CD14-positive monocyte (primary cell): Measurements from ENCODE around the gene KRT75. TPM values are rescaled to one million over a fixed set of nuclear protein-coding genes. Genes with fewer than 3 reads are reported as not detected.

ENCODE experiments used
- DNase-seq, 3 donors: peaks; one replicate each; pipeline ENCODE4 v3.0.0-alpha.2; 2011 to 2022
- H2AFZ ChIP-seq: 2 replicates; pipeline ENCODE4 v1.6.0; 2012; ENCODE audit warnings: mild to moderate bottlenecking, low read depth, low read length, inconsistent platforms; ENCODE audit not compliant: insufficient read depth, poor library complexity, severe bottlenecking
- H3K27ac ChIP-seq, 2 donors: 1 replicate in 1 of 2; 2 replicates in 1 of 2; pipeline ENCODE4 v1.5.1; 2012 to 2013; ENCODE audit warnings: low read length in 2 of 2, control low read depth in 1 of 2, inconsistent platforms in 1 of 2, low read depth in 1 of 2, mild to moderate bottlenecking in 1 of 2
- H3K27me3 ChIP-seq, 2 donors: one replicate each; pipeline versions ENCODE4 v1.6.0 to v1.6.1; 2011 to 2013; ENCODE audit warnings: low read length in 2 of 2; ENCODE audit not compliant: control insufficient read depth in 2 of 2, insufficient read depth in 2 of 2
- H3K36me3 ChIP-seq, 2 donors: replicated peaks in 1 of 2; 1 replicate in 1 of 2; 2 replicates in 1 of 2; pipeline versions ENCODE4 v1.5.1 to v1.6.1; 2012 to 2013; ENCODE audit warnings: low read length in 2 of 2, control low read depth in 1 of 2, inconsistent platforms in 1 of 2, mild to moderate bottlenecking in 1 of 2; ENCODE audit not compliant: insufficient read depth in 2 of 2, control insufficient read depth in 1 of 2
- H3K4me1 ChIP-seq, 2 donors: 1 replicate in 1 of 2; 2 replicates in 1 of 2; pipeline versions ENCODE4 v1.5.1 to v1.6.1; 2012 to 2013; ENCODE audit warnings: low read length in 2 of 2, control low read depth in 1 of 2, inconsistent platforms in 1 of 2, mild to moderate bottlenecking in 1 of 2, moderate library complexity in 1 of 2; ENCODE audit not compliant: insufficient read depth in 2 of 2, control insufficient read depth in 1 of 2
- H3K4me2 ChIP-seq: replicated peaks from 2 replicates; pipeline ENCODE3; 2012; ENCODE audit warnings: low read length, moderate library complexity, mild to moderate bottlenecking; ENCODE audit not compliant: poor library complexity, severe bottlenecking; ENCODE audit errors: extremely low read depth
- H3K4me3 ChIP-seq, 3 experiments: fragments of 200-600 bp in 1 of 3; sonication (generic) in 1 of 3; replicated peaks in 1 of 3; 1 replicate in 2 of 3; 2 replicates in 1 of 3; pipeline ENCODE4 v1.5.1; 2011 to 2013; ENCODE audit warnings: low read length in 3 of 3, mild to moderate bottlenecking in 3 of 3, control low read depth in 2 of 3, low read depth in 2 of 3, inconsistent platforms in 1 of 3, moderate library complexity in 1 of 3
- H3K79me2 ChIP-seq: 2 replicates; pipeline ENCODE4 v1.6.0; 2012; ENCODE audit warnings: mild to moderate bottlenecking, control low read depth, inconsistent platforms, low read length, moderate library complexity; ENCODE audit not compliant: insufficient read depth
- H3K9ac ChIP-seq: 2 replicates; pipeline ENCODE4 v1.6.0; 2017; ENCODE audit warnings: low read length, mild to moderate bottlenecking; ENCODE audit not compliant: insufficient read depth, poor library complexity, severe bottlenecking
- H3K9me3 ChIP-seq, 2 donors: replicated peaks in 1 of 2; 1 replicate in 1 of 2; 2 replicates in 1 of 2; pipeline versions ENCODE4 v1.5.1 to v1.6.1; 2012 to 2013; ENCODE audit warnings: low read length in 2 of 2, control low read depth in 1 of 2; ENCODE audit not compliant: control insufficient read depth in 1 of 2, insufficient read depth in 1 of 2
- H4K20me1 ChIP-seq: 2 replicates; pipeline ENCODE4 v1.6.0; 2012; ENCODE audit warnings: mild to moderate bottlenecking, low read length, control low read depth, moderate library complexity; ENCODE audit not compliant: insufficient read depth
- H3K27ac Mint-ChIP-seq, 7 donors: one replicate each; pipeline ENCODE4 v1.8.0; 2020; ENCODE audit warnings: mild to moderate bottlenecking in 7 of 7, mixed read lengths in 7 of 7, moderate library complexity in 6 of 7, inconsistent platforms in 2 of 7
- H3K27me3 Mint-ChIP-seq, 3 donors: one replicate each; pipeline ENCODE4 v1.8.0; 2021 to 2022; ENCODE audit warnings: low read depth in 3 of 3, mild to moderate bottlenecking in 3 of 3, mixed read lengths in 3 of 3, moderate library complexity in 3 of 3, inconsistent platforms in 1 of 3
- H3K36me3 Mint-ChIP-seq, 2 donors: one replicate each; pipeline ENCODE4 v1.8.0; 2020; ENCODE audit warnings: mixed read lengths in 2 of 2, inconsistent platforms in 1 of 2, mild to moderate bottlenecking in 1 of 2
- H3K4me1 Mint-ChIP-seq: one replicate; pipeline ENCODE4 v1.8.0; 2020; ENCODE audit warnings: mild to moderate bottlenecking, mixed read lengths
- H3K4me3 Mint-ChIP-seq, 2 donors: one replicate each; pipeline ENCODE4 v1.8.0; 2020; ENCODE audit warnings: mild to moderate bottlenecking in 2 of 2, mixed read lengths in 2 of 2, moderate library complexity in 1 of 2
- H3K9me3 Mint-ChIP-seq, 7 donors: one replicate each; pipeline ENCODE4 v1.8.0; 2020 to 2022; ENCODE audit warnings: mixed read lengths in 7 of 7, mild to moderate bottlenecking in 6 of 7, moderate library complexity in 6 of 7, inconsistent platforms in 2 of 7
- CTCF ChIP-seq: fragments of 200-600 bp; IDR thresholded peaks from one replicate; pipeline ENCODE4 v1.8.0; 2022; ENCODE audit warnings: antibody characterized with exemption, mild to moderate bottlenecking
- WGBS: methylation state at CpG from one replicate; pipeline ENCODE4 v1.1.5; 2013; ENCODE audit warnings: missing lambda C conversion rate; ENCODE audit not compliant: insufficient coverage; 5-methylcytosine and 5-hydroxymethylcytosine counted together
- intact Hi-C, 2 donors: fragments of 100-400 bp; cut with micrococcal nuclease; formaldehyde crosslinking; loops; one replicate each; pipeline versions ENCODE4 v1.15.0 to v1.15.1; 2023
- polyA plus RNA-seq, 3 donors: library from polyadenylated mRNA; depleted of rRNA in 1 of 3; unstranded in 2 of 3; stranded (reverse) in 1 of 3; fragments of 300-500 nt in 2 of 3; fragments of >200 nt in 1 of 3; fragmentation: Illumina TruSeq in 2 of 3; gene quantifications; 1 replicate in 2 of 3; 2 replicates in 1 of 3; pipeline ENCODE4 v1.2.3, GENCODE V29; 2012 to 2021

Gene KRT75
- polyA plus RNA-seq, 3 donors = not detected

DNA sequence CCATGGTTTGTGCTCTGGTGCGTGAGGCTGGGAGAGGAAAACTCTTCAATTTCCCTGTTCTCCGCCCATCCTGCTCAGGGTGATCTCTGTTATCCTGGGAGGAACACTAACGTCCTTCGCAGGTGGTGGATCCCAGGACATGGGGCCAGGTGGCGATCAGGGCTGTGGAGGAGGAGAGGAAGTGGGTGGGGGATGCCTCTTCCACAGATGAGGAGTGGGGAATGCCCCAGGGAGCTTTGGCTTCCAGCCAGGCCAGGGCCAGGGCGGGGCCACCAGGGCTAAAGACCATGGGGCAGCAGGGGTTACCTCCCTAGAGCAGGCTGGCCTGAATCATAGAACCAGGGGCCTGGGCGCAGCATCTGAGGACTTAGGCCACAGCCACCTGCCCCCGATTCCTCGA, 3.3 kb upstream of the KRT75 start:
- Histone ChIP-seq H3K36me3 (no peaks in the 10 kb centered on the region), H3K9me3 (no peaks in the 10 kb centered on the region), H3K27ac (no peak overlapping the region), H3K79me2 (no peaks in the 10 kb centered on the region), H2AFZ (no peak overlapping the region), H3K27me3 (no peaks in the 10 kb centered on the region), H3K9ac (no peak overlapping the region), H3K4me1 (no peaks in the 10 kb centered on the region), H4K20me1 (no peaks in the 10 kb centered on the region), H3K4me2 (no peak overlapping the region), H3K4me3 (no peak overlapping the region)
- no peak for DNase-seq
- Mint-ChIP-seq H3K27ac (no peak overlapping the region), H3K4me3 (no peak overlapping the region), H3K27me3 (peaks cover 9 to 18% (median 12%) of the 10 kb centered on the region in 3 donors), H3K4me1 (no peaks in the 10 kb centered on the region), H3K36me3 (no peaks in the 10 kb centered on the region), H3K9me3 (peaks cover 0 to 2% (median 0%) of the 10 kb centered on the region in 7 donors)
- WGBS = 87% methylated on average over 6 of the region's 9 CpGs
- TF ChIP-seq CTCF = no peak
- intact Hi-C loops = no loop called here

DNA sequence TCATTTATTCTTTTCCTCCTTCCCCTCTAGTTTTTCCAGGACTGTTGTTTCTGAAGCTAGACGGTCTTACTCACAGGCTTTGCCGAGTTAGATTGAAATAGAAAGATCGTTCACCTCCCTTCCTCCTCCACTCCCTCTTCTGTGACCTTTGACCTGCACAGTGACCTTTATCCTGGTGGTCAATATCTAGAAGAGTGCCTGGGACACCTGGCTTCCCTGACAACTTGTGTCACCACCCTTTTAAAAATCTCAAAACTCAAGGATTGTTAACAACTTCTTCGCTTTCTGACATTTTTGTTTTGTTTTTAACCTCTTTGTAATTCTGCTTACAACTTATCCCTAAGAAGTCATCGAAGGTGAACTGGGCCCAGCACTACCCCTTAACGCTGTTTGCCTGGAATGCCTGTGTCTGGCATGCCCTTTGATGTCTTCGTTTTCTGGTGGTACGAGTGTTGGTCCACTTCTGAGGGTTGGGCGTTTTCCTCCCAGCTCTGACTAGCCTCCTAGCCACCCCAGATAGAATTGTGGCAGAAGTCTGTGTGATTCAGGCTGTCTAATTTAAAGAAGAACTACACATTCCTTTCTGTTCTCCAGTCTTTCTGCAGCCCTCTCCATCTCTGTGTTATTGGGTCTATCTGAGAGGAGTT, 2.8 kb upstream of the KRT75 start:
- no peak for TF ChIP-seq CTCF
- no peak for DNase-seq
- Mint-ChIP-seq H3K27me3 (peaks cover 9 to 17% (median 12%) of the 10 kb centered on the region in 3 donors), H3K4me3 (no peak overlapping the region), H3K4me1 (no peaks in the 10 kb centered on the region), H3K36me3 (no peaks in the 10 kb centered on the region), H3K27ac (no peak overlapping the region), H3K9me3 (peaks cover 0 to 2% (median 0%) of the 10 kb centered on the region in 7 donors)
- no peaks in the 10 kb centered on the region for H3K79me2 ChIP-seq
- no peaks in the 10 kb centered on the region for H4K20me1 ChIP-seq
- no peaks in the 10 kb centered on the region for H3K9me3 ChIP-seq
- H3K36me3 ChIP-seq = no peaks in the 10 kb centered on the region
- H3K27ac ChIP-seq = no peak overlapping the region
- H3K27me3 ChIP-seq = no peaks in the 10 kb centered on the region
- H3K4me3 ChIP-seq = no peak overlapping the region
- WGBS = 98% methylated on average over 6 of the region's 9 CpGs
- H2AFZ ChIP-seq = no peak overlapping the region
- no peak overlapping the region for H3K4me2 ChIP-seq
- no peaks in the 10 kb centered on the region for H3K4me1 ChIP-seq
- intact Hi-C loops = no loop called here
- H3K9ac ChIP-seq = no peak overlapping the region
